Ovary (tissue), 3 donors: Measurements from ENCODE around the gene CDC6.

Source experiments
- CTCF ChIP-seq, 3 donors: fragments of 450-650 bp in 2 of 3; fragments of 200-600 bp in 1 of 3; IDR thresholded peaks; one replicate each; pipeline versions ENCODE4 v1.5.1 to v1.8.0; 2016 to 2022; ENCODE audit warnings: antibody characterized with exemption in 3 of 3, mild to moderate bottlenecking in 1 of 3
- EP300 ChIP-seq: sonication (generic); formaldehyde crosslinking; IDR thresholded peaks from one replicate; pipeline ENCODE4 v1.6.1; 2017; ENCODE audit warnings: antibody characterized with exemption
- POLR2A ChIP-seq: fragments of 450-650 bp; IDR thresholded peaks from one replicate; pipeline ENCODE4 v1.6.1; 2017; ENCODE audit warnings: antibody characterized with exemption, mild to moderate bottlenecking, moderate library complexity
- donor health status: DM: no; HTN: no; CAD: no.

GRCh38 chr17:40281663-40282062, 6.0 kb upstream of the CDC6 start:
- TF ChIP-seq CTCF (IDR thresholded peaks at IDR 0.05), result no peak
- no peak for TF ChIP-seq POLR2A
- TF ChIP-seq EP300, result no peak
